Stimulated activated CD8-positive, alpha-beta memory T cell treated with anti-CD3 and anti-CD28 coated beads, Interleukin-12 subunit alpha, Interleukin-12 subunit beta, amount 100 ng/mL, for 4 hours (primary cell): ENCODE results near the gene BOC.
"Not testable (repeated sequence)": the region's sequence is repeated elsewhere in the genome, so short reads cannot be mapped to it uniquely, and the experiment has no call there.

Experiments used
- DNase-seq: peaks from one replicate; pipeline ENCODE4 v3.0.0-alpha.2; 2020; ENCODE audit warnings: low read depth

Gene BOC

DNA sequence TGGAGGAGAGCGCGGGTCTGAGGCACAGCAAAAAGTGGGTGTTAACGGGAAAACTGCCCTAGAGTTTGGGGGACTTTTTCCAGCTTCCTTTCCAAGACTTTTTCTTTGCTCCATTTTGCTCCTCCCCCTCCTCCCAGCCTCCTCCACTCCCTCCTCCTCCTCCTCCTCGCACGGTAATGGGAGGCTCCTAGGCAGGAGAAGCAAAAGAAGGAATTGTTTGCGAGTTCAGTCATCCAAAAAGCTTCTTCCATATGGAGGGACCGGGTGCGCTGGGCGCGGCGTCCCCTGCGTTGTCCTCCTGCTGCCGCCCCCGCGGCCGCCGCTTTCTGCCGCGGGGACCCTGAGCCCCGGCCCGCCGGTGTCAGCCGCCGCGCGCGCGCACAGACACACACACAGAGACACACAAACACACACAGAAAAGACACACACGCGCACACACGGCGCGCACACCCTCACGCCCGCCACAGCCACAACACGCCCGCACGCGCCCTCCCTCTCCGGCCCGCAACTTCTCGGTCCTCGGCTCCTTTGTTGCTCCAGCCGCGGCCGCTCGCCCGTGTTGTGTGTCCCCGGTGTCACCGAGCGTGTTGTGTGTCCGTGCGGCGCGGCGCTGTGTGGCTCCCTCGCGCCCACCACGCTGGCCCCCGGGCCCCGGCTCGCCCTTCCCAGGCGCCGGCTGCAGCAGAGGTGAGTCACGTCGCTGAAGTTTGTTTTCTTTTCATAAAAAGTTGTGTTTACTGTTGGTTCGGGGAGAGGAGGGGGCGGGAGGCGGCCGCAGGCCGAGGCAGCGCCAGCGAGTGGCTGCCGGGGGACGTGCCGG lies at the start of gene BOC:
BOC (plus strand) TSS at position 228 of the 820 bp plus-strand sequence. CDS start 38,246 bp downstream, outside the sequence.
- DNase-seq = no peak

- no peak for DNase-seq
Measured at GRCh38 chr3:113161661-113162060, 49.7 kb upstream of the BOC start.

GRCh38 chr3:113163152-113163551 lies 48.2 kb upstream of the BOC start:
- DNase-seq = no peak

GRCh38 chr3:113165841-113166240 lies 45.5 kb upstream of the BOC start:
- DNase-seq = no peak

GRCh38 chr3:113166357-113166718 lies 45.0 kb upstream of the BOC start:
- DNase-seq = no peak

DNA sequence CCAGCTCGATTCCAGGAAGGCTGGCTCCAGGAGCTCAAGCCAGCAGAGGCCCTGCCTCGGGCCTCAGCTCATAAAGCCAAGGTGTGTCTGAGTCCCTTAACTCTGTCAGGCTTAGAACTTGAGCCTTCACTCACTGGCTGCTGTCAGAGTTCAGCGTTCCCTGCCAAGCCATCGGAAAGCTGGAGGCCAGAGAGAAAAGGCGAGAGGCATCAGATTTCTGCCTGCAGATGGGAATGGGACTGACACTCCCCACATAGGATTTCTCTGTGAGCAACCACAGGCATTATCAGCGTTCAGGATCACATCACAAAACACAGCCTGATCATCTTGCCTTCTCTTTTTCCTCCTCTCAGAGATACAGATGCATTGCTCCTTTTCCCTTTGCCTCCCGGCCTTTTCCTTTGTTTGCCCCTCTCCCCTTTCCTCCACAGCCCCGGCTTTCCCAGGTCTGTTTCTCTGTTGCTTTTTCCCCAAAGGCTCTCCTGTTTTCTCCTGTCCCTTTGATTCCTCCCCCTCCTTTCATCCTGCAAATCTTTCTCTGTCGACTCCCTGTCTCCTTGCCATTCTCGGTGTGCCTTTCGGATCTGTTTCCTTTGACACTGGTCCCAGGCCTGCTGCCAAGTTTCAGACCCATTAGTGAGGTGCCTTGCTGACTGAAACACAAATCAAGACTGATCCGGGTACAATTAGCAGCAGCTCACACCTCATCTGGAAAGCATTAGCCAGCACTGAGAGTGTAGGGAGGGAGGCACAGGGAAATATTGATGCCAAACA lies 44.5 kb upstream of the BOC start:
- no peak for DNase-seq

- DNase-seq = no peak
Measured at GRCh38 chr3:113167825-113168801, 43.2 kb upstream of the BOC start.

GRCh38 chr3:113169891-113170452 lies 41.4 kb upstream of the BOC start:
- DNase-seq = no peak

DNA sequence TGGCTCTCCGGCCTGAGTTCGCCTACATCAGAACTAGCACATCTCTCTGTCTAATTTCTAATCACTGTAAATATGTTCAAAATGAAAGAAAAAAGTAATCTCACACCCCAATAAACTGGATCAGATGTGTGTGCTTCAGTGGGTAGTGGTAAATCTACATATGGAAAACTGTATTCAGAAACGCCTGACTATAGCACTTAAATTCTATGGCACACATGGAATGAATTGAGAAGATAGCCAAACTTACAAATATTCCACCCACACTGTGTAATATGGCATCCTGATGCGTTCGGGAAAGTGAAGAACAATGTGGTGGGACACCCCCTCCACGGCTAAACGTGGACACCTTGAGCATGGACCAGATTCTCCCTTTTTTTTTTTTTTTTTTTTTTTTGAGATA lies 40.6 kb upstream of the BOC start:
- no peak for DNase-seq

DNA sequence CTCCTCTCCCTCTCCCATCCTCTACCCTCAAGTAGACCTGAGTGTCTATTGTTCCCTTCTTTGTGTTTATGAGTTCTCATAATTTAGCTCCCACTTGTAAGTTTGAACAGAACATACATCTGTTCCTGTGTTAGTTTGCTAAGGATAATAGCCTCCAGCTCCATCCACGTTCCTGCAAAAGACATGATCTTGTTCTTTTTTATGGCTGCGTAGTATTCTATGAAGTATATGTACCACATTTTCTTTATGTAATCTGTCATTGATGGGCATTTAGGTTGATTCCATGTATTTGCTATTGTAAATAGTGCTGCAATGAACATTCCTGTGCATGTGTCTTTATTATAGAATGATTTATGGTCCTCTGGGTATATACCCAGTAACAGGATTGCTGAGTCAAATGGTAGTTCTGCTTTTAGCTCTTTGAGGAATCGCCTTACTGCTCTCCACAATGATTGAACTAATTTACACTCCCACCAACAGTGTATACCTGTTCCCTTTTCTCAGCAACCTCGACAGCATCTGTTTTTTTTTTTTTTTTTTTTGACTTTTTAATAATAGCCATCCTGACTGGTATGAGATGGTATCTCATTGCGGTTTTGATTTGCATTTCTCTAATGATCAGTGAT lies 39.6 kb upstream of the BOC start:
- DNase-seq = not testable (repeated sequence)

DNA sequence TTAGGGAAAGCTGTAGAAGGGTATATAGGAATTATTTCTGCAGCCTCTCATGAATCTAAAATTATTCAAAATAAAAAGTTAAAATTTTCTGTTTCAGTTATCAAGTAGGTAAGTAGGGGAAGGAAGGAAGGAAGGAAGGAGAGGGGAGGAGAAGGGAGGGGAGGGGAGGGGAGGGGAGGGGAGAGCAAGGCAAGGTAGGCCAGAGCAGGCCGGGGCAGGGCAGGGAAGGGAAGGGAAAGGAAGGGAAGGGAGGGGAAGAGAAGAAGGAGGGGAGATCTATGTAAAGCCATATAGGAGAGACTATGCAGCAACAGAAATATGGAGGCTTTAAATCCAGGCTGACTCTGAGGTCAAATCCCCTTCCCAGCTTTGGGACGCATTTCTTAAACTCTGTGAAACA lies 38.3 kb upstream of the BOC start:
- DNase-seq = no peak

GRCh38 chr3:113174304-113174703 lies 37.1 kb upstream of the BOC start:
- DNase-seq = no peak

DNA sequence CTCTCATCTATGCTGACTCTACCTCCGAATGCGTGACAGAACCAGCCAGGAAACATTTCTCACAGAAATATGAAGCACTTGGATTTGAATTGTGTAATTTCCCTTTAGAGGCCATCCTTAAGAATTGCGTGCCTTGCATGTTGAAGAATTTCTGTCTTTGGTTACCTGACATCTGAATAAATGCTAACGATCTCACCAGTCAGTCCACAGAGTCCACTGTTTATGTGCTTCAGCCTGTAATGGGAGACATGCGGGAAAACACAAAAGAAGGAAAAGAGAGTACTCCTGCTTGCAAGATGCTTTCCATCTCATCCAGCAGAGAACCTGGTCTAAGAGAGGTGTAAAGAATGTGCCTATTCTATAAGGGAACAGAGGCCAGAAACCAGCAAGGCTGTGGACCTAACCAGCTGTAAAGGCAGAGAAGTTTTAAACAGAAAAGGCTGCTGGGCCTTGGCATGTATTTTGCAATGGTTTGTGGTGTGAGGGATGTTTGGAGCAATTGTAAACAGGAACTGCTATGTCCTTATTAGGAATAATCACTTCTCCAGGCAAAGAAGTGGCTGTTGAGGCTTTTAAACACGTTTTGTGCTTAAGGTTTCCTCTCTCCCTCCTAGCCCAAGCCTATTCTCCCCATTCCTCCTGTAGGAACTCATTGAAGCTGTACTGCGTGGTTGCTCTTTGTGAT lies 36.4 kb upstream of the BOC start:
- no peak for DNase-seq

DNA sequence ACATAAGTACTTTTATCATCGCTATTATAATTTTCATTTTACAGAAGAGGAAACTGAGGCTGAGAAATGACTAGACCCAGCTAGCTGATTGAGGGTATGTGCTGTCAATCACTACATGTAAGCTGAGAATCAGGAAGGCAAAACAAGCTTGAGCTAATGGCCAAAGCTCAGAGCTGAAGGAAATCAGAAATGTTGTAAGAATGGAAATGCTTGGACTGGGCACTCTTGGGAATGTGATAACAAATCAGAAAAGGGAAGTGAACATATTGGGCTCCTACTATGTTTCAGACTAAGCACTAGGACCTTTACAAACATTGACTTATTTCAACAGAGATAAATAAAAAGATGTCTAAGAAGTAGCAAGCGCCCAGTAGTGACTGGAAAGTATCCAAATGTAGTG lies 33.8 kb upstream of the BOC start:
- DNase-seq = no peak

DNA sequence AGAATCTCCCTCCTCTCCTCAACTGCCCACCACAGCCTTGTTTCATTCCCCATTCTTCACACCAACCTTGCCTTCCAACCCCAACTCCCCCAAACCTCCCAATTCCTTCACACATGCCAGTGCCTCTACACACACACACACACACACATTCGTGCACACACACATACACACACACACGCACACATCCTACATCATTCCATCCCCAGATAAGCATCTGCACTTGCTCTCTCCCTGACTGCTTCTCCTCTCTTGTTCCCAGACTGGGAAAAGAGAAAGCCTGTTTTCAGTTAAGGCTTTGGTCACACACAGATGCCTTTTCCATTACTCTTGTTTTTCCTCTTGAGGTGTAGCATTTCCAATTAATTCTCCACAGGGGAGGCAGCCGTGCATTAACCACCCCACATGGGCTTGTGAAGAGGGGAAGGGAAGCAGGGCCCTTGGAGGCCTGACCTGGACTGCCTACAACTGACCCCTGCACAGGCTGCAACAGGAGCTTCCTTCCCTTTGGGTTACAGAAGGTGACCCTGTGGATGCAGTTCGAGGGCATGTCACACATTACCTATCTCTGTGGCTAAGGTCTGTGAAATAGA lies 32.0 kb upstream of the BOC start:
- DNase-seq = no peak

GRCh38 chr3:113183748-113184661 lies 27.4 kb upstream of the BOC start:
- no peak for DNase-seq

DNA sequence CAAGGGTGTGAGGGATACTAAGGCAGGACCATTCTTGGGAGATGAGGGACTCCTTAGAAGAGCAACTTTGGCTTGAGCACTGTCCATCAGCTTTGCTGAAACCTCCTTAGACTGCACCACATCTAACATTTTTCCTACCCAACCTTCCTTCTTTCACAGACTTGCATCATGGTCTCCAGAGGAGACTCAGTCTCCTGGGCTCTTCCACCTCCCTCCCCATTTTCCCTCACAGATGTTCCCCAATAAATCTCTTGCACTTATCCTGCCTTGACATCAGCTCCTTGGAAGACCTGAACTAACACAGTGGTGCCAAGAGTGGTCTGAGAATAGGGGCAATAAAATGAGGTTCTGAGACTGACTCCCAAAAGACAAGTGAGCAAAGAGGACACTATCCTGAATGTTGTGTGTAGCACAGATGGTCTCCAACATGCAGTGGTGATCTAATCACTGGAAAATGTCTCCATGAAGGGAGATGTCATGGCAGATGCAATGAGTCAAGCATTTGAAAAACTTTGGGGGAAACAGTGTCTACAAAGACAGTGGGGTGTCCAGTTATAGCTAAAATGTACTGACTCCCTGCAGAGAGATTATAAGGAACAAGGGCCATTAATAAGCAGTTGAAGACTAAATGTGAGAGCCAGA lies 26.0 kb upstream of the BOC start:
- DNase-seq = no peak

GRCh38 chr3:113186566-113186965 lies 24.8 kb upstream of the BOC start:
- DNase-seq = no peak

DNA sequence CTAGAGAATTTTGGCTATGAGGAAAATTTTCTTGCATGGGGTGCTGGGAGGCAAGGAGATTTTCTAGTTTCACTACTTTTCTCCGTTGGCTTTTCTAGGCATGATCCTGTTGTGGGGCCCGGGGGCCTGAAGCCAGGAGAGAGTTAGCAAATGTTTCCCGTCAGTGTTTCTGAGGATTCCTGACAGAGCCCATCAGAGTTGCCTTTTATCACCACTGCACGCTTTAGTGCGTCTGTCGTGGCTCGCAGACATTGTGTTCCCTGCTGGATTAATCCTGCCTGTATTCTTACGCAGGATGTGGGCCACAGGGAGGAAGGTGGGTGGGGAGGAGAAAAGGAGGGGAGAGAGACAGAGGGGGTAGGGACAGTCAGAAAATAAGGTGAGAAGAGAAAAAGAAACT lies 18.1 kb upstream of the BOC start:
- DNase-seq = no peak
